ENCODE measurements around the gene HDAC11. TPM values are rescaled to one million over a fixed set of nuclear protein-coding genes. Genes with fewer than 3 reads are reported as not detected.
A peak's percentile ranks its signal among the peaks of the same experiment; 100 is the strongest.

HDAC11 gene
- polyA plus RNA-seq, 2 of the 4 experiments (the other 2 are of a cell fraction), result 5.6 to 8.4 TPM

DNA sequence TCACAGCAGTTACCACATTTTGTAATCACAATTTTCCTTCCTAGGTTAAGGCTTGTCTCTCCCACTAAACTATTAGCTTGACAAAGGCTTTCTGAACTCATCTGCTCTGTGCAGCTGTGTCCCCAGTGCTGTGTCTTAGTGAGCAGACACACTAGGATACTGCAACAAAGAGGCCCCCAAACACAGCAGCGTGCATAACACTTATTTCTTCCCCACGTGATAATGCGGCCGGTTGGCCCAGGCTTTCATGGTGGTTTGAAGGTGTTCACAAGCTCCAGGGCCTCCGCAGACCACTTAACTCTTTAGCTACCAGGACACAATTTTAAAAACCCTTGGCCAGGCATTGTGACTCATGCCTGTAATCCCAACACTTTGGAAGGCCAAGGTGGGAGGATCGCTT, 2.2 kb upstream of the HDAC11 start:
- Histone ChIP-seq H3K4me2 (no peak overlapping the region), H3K4me3 (no peak overlapping the region), H3K4me1 (peaks cover 12% of the 10 kb centered on the region; the same call in 2 of the 3 replicates), H3K27ac (no peak overlapping the region), H3K9me3 (no peaks in the 10 kb centered on the region)
- FAIRE-seq (no peak), DNase-seq (ENCODE audit: low read depth in 1 of 2, low spot score in 1 of 2) (no peak), ATAC-seq (no peak)
- 79% methylated on average over 6 of the region's 6 CpGs for WGBS (ENCODE audit: missing lambda C conversion rate)
- ChIA-PET POLR2A (no interaction called here), CTCF (interaction anchor here (0.9 to 14.1 kb wide), 3 partner anchors 17 to 725 kb away, joined by 3 to 113 read pairs (median 4); no protein-coding TSS in a partner anchor)
- no peak for TF ChIP-seq BHLHE40 (IDR thresholded peaks at IDR 0.05; ENCODE audit: low read depth, low read length)

DNA sequence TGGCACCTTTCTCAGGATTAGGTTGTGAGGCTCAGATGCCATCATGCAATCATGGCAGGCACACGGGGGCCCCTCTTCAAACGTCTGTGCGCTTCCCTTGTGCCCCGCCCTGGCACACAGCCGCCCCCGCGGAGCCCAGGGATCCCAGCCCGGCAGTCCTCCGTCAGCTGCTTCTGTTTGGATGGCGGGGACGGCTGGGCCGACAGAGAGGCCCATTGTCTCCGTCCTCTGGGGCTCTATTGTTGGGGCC, 849 bp upstream of the HDAC11 start:
- TF ChIP-seq HOXB13 (CRISPR knock-in tag; IDR thresholded peaks at IDR 0.05; ENCODE audit: low read depth) (no peak), GATA3 (IDR thresholded peaks at IDR 0.05; ENCODE audit: borderline replicate concordance) (no peak), HDAC2 (IDR thresholded peaks at IDR 0.05) (no peak), EHMT2 (IDR thresholded peaks at IDR 0.05; ENCODE audit: low read depth) (no peak), RARB (CRISPR knock-in tag; IDR thresholded peaks at IDR 0.05) (no peak)
- Histone ChIP-seq H3K27ac (peak overlapping the region; percentile 86 to 93), H3K4me1 (peaks cover 12% of the 10 kb centered on the region; the same call in 2 of the 3 replicates), H3K9me3 (no peaks in the 10 kb centered on the region), H3K4me2 (peak overlapping the region; percentile 96), H3K4me3 (peak overlapping the region; percentile 77)
- ChIA-PET POLR2A (no interaction called here), CTCF (interaction anchor here (0.6 to 14.1 kb wide), 4 partner anchors 16 to 384 kb away, joined by 3 to 124 read pairs (median 58); no protein-coding TSS in a partner anchor)
- DNase-seq (ENCODE audit: low read depth in 1 of 2, low spot score in 1 of 2) (peak in 1 of 2 experiments; percentile 44), ATAC-seq (peak; percentile 27 to 37; a peak in 5 of 6 replicates), FAIRE-seq (no peak)
- 50% methylated on average over 2 of the region's 13 CpGs for WGBS (ENCODE audit: missing lambda C conversion rate)

DNA sequence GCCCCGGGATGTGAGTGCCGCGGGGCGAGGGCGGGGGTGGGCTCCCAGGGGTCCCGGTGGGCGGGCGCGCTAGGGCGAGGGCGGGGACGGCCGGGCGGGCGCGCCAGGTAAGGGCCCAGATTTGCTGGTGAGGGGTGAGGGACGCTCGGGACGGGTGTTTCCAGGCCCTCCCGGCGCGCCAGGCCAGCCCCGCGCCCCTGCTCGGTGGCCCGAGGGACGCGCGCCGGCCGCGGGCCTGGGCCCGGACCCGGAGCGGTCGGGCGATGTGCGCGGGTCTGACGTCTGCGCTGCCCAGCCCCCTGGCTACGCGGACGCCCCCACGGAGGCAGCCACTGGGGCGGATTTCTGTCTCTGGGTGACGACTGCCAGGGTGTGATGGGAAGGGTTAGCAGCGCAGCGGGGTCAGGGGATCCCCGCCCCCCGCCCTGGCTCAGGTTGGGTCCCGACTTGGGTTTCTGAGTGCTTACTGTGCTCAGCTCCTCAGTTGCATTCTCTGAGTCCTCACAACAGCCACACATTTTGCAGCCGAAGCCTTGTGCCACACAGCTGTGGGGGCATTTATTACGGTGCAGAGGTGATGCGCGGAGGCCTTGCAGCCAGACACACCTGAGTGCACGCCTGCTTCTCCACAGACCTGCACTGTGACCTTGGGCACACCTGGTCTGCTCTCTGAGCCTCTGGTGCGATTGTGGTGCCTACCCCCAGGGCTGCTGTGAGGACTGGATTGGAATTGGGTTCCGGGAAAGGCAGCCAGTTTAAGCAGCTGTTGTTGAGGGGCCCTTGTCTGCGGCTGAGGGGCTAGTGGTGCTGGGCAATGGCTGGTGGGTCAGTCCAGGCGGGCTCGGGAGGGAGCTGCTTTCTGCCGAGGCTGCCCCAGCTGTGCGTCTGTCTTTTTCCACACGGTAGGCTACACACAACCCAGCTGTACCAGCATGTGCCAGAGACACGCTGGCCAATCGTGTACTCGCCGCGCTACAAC, 523 bp downstream of the HDAC11 start:
- peak overlapping the region; percentile 77 for H3K4me3 ChIP-seq
- 94% methylated on average over 17 of the region's 70 CpGs for WGBS (ENCODE audit: missing lambda C conversion rate)
- H3K27ac ChIP-seq, result peak overlapping the region; percentile 73 to 93
- ChIA-PET CTCF (interaction anchor here (0.6 to 14.1 kb wide), 11 partner anchors 8 to 400 kb away, joined by 3 to 124 read pairs (median 4); partner anchors contain the start of gene WNT7A), POLR2A (interaction anchor here (0.6 to 2.4 kb wide), 11 partner anchors 9 to 524 kb away, joined by 3 to 7 read pairs (median 4); no protein-coding TSS in a partner anchor)
- peak overlapping the region; percentile 94 for H3K4me2 ChIP-seq
- no peaks in the 10 kb centered on the region for H3K9me3 ChIP-seq
- ATAC-seq, result peak; percentile 49 to 64
- TF ChIP-seq MYC (IDR thresholded peaks at IDR 0.05; ENCODE audit: borderline replicate concordance, low read length) (no peak), KDM5A (IDR thresholded peaks at IDR 0.05) (no peak), RNF2 (IDR thresholded peaks at IDR 0.05; ENCODE audit: borderline replicate concordance, low read depth) (no peak), EHF (CRISPR knock-in tag; IDR thresholded peaks at IDR 0.05) (no peak), RAD21 (conservative IDR thresholded peaks at IDR 0.05 in 1 of 2, IDR thresholded peaks at IDR 0.05 in 1 of 2) (no peak), MAFK (IDR thresholded peaks at IDR 0.05; ENCODE audit: partially characterized antibody) (no peak), ESRRA (IDR thresholded peaks at IDR 0.05; ENCODE audit: borderline replicate concordance, low read length) (no peak), RCOR1 (IDR thresholded peaks at IDR 0.05; ENCODE audit: low read depth, low read length) (no peak), HEYL (CRISPR knock-in tag; IDR thresholded peaks at IDR 0.05) (no peak), TFCP2L1 (CRISPR knock-in tag; IDR thresholded peaks at IDR 0.05) (no peak), FOXS1 (CRISPR knock-in tag; IDR thresholded peaks at IDR 0.05) (no peak), ZNF302 (CRISPR knock-in tag; IDR thresholded peaks at IDR 0.05) (no peak), CEBPB (IDR thresholded peaks at IDR 0.05) (no peak), BHLHE40 (IDR thresholded peaks at IDR 0.05; ENCODE audit: low read depth, low read length) (no peak)
- TF ChIP-seq, protein P1, sequence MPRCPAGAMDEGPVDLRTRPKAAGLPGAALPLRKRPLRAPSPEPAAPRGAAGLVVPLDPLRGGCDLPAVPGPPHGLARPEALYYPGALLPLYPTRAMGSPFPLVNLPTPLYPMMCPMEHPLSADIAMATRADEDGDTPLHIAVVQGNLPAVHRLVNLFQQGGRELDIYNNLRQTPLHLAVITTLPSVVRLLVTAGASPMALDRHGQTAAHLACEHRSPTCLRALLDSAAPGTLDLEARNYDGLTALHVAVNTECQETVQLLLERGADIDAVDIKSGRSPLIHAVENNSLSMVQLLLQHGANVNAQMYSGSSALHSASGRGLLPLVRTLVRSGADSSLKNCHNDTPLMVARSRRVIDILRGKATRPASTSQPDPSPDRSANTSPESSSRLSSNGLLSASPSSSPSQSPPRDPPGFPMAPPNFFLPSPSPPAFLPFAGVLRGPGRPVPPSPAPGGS (IDR thresholded peaks at IDR 0.05), result no peak
- TF ChIP-seq, protein P2, sequence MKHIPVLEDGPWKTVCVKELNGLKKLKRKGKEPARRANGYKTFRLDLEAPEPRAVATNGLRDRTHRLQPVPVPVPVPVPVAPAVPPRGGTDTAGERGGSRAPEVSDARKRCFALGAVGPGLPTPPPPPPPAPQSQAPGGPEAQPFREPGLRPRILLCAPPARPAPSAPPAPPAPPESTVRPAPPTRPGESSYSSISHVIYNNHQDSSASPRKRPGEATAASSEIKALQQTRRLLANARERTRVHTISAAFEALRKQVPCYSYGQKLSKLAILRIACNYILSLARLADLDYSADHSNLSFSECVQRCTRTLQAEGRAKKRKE (CRISPR knock-in tag; IDR thresholded peaks at IDR 0.05; ENCODE audit: low read depth), result no peak
- TF ChIP-seq, protein P3, sequence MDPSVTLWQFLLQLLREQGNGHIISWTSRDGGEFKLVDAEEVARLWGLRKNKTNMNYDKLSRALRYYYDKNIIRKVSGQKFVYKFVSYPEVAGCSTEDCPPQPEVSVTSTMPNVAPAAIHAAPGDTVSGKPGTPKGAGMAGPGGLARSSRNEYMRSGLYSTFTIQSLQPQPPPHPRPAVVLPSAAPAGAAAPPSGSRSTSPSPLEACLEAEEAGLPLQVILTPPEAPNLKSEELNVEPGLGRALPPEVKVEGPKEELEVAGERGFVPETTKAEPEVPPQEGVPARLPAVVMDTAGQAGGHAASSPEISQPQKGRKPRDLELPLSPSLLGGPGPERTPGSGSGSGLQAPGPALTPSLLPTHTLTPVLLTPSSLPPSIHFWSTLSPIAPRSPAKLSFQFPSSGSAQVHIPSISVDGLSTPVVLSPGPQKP (IDR thresholded peaks at IDR 0.05; ENCODE audit: low read depth, low read length), result no peak
- TF ChIP-seq, protein P4, sequence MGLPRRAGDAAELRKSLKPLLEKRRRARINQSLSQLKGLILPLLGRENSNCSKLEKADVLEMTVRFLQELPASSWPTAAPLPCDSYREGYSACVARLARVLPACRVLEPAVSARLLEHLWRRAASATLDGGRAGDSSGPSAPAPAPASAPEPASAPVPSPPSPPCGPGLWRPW (IDR thresholded peaks at IDR 0.05), result no peak
- TF ChIP-seq, protein P5, sequence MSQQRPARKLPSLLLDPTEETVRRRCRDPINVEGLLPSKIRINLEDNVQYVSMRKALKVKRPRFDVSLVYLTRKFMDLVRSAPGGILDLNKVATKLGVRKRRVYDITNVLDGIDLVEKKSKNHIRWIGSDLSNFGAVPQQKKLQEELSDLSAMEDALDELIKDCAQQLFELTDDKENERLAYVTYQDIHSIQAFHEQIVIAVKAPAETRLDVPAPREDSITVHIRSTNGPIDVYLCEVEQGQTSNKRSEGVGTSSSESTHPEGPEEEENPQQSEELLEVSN (IDR thresholded peaks at IDR 0.05; ENCODE audit: borderline replicate concordance, low read depth), result no peak
- TF ChIP-seq, protein P6, sequence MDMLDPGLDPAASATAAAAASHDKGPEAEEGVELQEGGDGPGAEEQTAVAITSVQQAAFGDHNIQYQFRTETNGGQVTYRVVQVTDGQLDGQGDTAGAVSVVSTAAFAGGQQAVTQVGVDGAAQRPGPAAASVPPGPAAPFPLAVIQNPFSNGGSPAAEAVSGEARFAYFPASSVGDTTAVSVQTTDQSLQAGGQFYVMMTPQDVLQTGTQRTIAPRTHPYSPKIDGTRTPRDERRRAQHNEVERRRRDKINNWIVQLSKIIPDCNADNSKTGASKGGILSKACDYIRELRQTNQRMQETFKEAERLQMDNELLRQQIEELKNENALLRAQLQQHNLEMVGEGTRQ (IDR thresholded peaks at IDR 0.05), result no peak
- no peak for FAIRE-seq
- H3K4me1 ChIP-seq, result peaks cover 22% of the 10 kb centered on the region
- DNase-seq (ENCODE audit: low read depth in 1 of 2, low spot score in 1 of 2), result peak in 1 of 2 experiments; percentile 49

Measured in A549 (cell line).